Measurements from ENCODE around the gene STK32B.

DNA sequence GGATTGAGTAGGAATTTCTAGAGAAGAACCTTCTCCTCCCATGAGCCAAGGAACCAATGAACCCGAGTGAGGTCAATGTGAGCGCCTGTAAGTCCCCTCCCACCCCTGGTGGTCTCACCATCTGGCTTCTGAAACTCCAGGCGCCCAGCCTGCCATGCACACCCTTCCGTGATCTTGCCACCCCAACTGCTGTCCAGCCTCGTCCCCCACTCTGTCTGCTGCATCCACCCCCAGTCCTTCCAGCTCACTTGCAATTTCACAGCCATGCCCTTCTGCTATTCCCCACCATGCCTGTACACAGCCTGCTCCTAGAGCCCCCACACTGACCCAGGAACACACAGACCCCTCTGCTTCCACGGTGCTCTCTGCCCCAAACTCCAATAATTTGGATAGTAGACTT is 323.7 kb downstream of the STK32B start:
- TF ChIP-seq CTCF (IDR thresholded peaks at IDR 0.05 in 4 of 5, conservative IDR thresholded peaks at IDR 0.05 in 1 of 5) (no peak), POLR2A (IDR thresholded peaks at IDR 0.05) (no peak)

Data from gastrocnemius medialis (tissue), 4 donors.